NCI-H1092 treated with DMSO at 0.1 percent for 48 hours (cell line): ENCODE results near the gene CALCOCO2.
"Not testable (repeated sequence)": the region's sequence is repeated elsewhere in the genome, so short reads cannot be mapped to it uniquely, and the experiment has no call there.

Source experiments
- DNase-seq: peaks from one replicate; lab custom pipeline; 2025; lab: John Stamatoyannopoulos, UW

CALCOCO2 gene, protein sequence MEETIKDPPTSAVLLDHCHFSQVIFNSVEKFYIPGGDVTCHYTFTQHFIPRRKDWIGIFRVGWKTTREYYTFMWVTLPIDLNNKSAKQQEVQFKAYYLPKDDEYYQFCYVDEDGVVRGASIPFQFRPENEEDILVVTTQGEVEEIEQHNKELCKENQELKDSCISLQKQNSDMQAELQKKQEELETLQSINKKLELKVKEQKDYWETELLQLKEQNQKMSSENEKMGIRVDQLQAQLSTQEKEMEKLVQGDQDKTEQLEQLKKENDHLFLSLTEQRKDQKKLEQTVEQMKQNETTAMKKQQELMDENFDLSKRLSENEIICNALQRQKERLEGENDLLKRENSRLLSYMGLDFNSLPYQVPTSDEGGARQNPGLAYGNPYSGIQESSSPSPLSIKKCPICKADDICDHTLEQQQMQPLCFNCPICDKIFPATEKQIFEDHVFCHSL

DNA sequence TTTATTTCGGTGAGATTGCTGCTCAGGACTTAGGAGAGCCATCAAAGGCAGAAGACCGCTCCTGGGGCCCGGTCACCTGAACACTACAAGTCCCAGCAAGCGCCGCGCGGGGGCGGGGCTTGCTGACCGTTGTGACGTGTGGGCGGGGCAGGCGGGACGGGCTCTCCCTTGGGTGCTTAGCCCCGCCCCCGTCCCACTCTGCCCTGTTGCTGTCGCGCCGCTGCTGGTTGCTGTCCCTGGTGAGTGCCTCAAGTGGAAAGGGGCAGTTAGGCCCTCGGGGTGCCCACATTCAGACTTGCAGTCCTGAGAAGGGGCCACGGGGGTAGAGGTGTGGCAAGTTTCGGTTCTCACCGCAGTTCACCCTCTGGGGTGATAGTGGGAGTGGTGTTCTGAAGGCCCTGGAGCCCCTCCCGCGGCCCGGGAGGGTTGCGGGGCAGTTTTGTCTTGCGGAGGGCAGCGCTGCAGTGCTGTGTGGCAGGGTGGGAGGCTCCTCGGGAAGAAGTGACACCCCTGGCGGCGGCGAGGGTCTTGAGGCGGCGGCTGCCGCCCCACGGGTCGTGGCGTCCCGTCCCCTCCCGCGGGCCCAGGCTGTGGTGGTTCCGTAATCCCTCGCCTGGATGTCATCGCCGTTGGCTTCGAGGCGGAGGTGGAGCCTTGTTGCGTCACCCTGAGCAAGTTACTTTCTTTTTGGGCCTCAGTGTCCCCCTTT is at the start of gene CALCOCO2:
CALCOCO2 (plus strand) TSS at position 196 of the 709 bp plus-strand sequence. CDS start 10,673 bp downstream, outside the sequence.
- peak; percentile 86 for DNase-seq

DNA sequence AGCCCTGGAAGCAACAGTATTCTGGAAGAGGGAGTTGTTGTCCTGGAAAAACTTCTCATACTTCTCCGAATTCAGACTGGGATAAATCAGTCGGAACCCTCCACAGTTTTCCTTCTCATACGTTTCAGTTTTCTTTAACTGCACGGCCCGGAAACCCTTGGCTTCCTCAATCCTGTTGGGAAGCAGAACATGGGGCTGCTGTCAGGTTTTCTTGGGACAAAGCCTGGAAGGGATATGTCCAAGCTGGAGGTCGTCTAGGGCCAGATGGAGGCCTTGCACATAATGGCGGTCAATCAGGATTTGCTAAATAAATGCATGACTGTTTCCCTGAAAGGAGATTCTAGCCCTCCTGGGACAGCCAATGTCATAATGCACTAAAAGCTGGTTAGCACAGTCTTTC is 43.0 kb upstream of the CALCOCO2 start:
- DNase-seq = no peak

DNA sequence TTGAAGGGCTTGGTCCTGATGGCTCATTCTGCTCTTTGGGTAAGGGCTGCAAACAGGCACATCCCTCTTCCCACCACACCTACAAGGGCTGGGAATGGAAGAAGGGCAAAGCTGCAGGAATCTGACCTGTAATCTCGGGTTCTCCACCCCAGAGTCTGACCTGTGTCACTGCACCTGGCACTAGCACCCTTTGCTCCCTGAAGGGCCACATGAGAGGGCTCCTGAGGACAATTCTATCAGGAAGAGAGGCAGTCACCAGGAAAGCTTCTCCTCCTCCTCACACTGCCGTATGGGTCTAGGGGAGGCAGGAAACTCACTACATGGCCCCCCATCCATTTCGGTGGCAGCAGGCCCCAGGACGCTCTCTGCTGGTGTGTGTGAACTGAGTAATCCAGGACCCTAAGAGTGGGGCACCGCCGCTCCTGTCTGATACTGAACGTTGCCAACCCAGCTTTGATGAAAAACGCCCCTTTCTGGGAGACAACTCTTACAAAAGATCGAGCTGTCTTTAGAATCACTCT is 40.2 kb upstream of the CALCOCO2 start:
- DNase-seq = no peak

DNA sequence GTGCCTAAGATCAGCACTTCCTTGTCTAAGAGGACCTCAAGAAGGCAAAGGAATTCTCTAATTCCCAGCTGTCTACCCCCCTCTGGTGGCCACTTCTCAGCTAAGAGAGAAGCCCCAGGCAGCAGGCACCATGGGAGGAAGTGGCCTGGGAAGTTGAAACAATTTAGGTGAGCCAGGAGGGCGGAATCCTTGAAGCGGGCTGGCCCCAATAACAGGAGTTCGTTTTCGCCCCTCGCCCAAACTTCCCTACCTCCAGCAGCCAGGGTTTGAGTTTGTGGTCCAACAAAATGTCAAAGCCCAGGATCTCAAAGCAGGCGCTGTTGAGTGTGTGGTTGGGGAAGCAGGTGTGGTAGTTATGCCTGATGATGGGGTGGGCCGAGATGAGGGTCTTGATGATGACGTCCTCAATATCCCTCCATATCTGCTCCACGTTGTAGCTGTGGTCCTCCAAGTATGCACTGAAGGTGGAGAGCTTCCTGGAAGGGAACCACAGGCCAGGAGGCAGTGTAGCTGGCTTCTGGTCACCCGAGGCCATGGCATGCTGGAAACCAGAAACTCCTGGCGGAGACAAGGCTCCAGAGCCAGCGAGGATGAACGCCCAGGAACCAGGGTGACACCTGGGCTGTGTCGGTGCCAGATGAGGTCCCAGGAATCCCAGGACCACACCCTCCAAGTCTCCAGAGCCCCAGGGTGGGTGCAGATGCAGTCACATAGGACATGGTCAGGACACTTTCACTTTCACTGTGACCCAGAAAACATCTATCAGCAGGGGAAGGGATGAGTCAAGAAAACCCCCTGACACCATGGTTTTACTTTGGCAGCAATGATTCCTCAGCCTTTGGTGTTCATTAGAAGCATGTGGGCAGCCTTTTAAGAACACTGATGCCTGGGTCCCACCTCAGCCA is 39.5 kb upstream of the CALCOCO2 start:
- peak; percentile 43 for DNase-seq

DNA sequence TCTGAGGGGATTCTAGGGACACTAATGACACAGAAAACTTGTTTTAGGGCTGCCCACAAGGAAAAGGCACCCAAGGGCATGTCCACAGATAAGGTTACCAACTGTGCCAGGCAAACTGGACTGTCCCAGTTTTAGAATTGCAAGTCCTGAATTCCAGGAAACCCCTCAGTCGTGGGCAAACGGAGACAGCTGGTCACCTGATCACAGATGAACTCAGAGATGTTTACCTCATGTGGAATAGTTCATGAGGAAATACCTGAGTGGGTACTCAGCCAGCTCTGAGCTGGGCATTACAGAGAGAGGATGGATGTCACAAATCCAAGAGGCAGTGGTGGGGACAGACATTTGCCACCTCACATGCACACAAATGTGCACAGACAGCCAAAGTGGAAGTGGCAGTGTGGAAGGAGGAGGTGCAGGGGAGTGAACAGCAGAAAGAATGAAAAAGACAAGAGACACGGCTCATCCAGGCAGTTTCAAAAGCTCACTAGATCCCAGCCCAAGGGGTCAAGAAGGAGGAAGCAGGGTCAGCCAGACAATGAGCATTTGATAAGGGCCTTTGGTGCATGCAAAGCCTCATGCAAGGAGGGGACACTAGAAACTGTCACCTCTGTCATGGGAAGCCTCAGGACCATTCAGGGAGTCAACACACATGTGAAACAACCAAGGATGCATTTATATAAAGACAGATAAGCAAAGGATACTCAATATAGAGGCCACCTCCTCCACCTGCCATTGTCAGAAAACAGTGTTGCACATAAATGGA is 38.6 kb upstream of the CALCOCO2 start:
- DNase-seq = no peak

DNA sequence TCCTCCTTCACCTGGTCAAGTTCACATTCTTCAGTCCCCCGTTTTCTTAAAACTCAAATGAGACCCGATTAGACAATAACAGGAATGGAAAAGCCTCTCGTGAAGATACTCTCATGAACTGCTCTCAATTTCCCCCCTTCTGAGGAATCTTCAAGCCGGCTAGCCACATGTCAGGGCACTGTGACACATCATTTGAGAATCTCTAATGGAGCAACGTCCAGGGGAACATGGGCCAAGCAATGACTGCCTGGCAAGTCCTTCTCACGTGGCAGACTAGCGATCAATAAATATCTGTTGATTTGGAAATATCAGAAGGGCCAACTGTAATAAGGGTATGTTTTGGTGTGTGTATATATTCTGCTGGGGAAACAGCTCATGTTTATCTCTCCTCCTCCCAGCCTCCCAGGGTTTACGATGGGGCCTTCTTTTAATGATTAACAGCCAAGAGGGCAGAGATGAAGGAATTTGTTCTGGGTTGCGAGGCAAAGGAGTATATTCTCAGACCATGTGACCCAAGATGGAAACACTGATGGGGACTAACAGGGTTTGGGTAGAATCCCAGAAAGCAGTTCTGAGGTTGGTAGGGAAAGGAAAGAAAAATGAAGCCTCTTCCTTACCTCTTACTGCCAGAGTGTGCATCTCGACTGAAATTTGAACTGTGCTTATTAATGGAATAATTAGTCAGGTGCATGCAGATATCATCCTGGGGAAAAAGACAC is 35.2 kb upstream of the CALCOCO2 start:
- no peak for DNase-seq

DNA sequence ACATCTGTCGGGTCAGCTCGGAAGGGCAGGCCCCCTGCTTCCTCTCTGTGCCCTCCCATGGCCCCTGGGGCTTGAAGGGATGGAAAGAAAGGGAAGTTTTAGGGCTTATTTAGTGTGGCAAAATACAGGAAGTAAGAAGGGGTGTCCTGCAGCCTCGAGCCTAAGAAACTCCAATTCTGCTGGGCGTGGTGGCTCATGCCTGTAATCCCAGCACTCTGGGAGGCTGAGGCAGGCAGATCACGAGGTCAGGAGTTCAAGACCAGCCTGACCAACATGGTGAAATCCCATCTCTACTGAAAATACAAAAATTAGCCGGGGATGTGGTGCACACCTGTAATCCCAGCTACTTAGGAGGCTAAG is 34.7 kb upstream of the CALCOCO2 start:
- DNase-seq = not testable (repeated sequence)

DNA sequence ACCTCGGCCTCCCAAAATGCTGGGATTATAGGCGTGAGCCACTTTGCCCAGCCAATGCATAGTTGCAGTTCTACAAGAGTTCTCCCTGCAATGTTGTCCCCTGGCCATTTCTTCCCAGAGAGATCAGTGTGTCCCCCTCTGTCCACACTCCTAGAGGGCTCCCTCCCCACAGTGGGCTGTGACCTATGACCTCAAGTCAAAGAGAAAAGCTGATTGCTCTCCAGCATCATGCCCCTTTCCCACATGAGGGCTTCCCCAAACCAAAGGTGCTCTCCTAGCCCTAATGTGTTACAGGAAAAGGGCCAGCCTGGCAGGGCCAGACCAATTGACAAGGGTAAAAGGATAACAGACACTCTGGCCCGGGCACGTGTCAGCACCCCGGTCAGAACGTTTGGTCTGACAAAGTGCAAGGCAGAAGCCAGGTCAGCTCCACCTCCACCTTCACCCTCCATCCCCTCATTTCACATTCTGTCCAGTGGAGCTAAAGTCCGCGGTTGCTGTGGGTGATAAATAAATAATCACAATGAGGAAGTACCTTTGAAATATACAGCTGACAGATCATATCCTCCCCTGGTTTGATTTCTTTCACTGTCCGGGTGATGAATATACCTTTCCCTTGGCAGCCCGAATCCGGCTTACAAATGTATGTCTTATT is 31.6 kb upstream of the CALCOCO2 start:
- DNase-seq = no peak

DNA sequence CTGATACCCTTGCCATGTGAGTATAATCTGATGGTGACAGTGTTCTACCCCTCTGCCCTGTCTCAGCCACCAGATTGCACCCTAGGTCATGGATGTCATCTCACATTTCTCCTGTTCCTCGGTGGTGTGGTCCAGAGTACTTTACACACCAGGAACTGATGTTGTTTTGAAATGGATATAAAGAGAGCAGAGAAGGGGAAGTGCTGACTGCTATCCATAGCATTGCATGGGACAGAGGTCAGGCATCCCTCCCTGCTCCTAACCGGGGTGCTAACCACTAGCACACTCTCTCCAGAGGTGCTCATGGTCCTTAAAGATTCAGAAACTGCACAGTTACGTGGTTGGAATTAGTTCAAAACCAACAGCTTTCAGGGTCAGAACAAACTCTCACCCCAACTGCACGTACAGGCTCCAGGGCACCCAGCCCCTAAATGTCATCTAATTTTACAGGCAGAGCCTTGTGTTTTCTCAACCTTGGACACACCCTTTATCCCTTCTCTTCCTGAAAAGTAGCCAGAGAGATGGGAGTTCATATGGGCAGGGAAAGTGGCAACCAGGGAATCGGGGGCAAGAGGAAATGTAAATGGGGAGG is 30.1 kb upstream of the CALCOCO2 start:
- no peak for DNase-seq

DNA sequence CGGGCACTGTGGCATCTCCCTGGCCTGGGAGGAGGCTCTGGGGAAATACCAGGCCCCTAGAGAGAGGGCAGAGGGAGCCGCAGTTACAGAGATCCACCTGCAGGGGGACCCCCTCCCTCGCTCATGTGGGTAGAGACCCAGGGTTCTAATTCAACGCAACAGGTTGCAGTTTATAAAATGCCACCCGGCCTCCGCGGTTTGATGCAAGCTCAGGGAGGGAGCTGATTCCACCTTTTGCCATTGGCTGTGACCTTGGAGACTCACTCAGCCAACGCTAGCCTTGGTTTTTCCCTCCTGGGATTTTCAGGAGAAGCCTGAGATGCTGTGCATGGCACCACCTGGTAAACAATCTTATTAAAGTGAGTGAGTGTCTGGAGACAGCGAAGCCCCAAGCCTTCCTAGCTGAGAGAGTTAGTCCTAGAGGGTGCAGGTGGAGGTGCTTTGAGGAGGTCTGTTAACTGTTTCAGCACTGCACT is 25.9 kb upstream of the CALCOCO2 start:
- DNase-seq = peak; percentile 34

DNA sequence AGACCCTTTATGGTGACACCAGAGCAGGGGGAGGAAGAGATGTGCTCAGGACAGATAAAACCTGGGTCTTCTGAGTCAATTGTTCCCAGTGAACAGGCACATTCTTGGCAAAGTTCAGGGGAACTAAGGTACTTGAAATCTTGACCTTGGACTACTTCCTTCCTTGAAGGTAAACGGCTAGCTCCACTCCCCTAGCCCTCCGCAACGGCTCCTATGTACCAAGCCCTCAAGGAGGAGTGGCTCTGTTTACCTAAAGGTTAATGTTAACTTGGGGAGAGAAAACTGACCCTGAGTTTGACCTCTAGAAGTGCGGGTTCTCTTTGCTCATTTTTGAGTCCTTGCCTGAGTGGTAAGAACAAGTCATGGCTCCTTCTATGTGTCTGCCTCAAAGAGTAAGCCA is 21.7 kb upstream of the CALCOCO2 start:
- DNase-seq = no peak

DNA sequence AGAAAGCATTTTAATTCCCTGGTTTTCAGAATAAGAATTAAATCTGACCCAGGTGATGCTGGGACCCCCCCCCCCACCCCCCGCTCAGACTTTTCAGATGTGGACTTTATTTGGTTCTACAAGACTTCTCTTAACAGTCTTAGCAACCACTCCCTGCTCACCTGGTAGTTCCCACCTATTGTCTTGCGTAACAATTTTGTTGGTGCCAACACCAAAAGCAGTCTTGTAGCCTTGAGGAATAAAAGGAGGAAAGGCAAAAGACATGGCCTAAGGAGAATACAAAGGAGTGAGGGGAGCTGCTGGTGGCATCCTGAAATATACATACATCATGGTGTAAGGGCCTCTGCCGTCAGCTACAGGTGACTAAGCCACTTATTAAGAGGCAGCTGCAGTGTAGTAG is 18.8 kb upstream of the CALCOCO2 start:
- DNase-seq = no peak

DNA sequence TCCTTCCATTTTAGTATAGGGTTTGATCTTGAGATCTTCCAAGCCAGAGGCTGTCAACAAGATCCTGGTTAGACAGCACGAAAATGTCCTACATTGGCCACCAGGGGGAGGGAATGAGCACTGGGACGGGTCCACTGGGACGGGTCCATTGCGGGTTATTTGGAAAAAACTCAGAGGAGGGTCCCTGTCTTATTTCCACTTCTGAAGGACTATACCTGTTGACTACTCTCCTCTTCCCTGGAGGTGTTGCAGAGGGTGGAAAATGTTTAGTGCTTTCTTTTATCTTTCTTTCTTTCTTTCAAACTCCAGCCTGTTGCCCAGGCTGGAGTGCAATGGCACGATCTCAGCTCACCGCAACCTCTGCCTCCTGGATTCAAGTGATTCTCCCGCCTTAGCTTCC is 16.3 kb upstream of the CALCOCO2 start:
- DNase-seq = peak; percentile 21

DNA sequence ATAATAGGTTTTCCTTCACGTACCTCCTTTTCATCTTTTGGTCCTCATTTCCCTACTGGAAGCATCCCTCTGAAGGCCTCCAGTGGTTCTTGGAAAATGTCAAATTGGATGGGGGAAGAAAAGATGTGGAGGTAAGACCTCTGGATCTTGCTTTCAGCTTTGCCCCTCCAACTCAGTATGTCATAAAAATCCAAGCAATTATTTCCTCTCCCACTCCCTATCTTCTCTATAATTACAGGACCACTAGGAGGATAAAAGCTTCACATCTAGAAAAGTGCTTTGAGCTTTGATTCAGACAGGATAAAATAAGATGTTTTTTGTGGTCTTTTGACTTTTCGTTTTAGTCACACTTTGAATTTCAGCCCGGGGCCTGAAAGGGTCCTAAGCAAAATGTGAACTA is 15.5 kb upstream of the CALCOCO2 start:
- DNase-seq = no peak

DNA sequence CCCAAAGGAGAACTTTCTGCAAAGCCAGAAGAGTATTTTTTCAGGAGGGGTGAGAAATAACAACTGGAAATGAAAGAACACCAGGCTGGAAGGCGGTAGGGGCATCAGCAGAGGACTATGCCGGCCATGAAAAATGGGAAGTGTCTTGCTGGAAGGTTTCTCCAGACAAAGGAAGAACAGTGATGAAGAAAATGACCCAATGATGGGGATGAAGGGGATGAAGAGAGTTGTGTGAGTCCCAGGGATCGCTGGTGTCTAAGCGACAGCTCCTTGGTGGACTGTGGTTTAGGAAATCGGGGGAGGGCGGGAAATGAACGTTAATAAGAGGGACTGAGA is 14.4 kb upstream of the CALCOCO2 start:
- no peak for DNase-seq

DNA sequence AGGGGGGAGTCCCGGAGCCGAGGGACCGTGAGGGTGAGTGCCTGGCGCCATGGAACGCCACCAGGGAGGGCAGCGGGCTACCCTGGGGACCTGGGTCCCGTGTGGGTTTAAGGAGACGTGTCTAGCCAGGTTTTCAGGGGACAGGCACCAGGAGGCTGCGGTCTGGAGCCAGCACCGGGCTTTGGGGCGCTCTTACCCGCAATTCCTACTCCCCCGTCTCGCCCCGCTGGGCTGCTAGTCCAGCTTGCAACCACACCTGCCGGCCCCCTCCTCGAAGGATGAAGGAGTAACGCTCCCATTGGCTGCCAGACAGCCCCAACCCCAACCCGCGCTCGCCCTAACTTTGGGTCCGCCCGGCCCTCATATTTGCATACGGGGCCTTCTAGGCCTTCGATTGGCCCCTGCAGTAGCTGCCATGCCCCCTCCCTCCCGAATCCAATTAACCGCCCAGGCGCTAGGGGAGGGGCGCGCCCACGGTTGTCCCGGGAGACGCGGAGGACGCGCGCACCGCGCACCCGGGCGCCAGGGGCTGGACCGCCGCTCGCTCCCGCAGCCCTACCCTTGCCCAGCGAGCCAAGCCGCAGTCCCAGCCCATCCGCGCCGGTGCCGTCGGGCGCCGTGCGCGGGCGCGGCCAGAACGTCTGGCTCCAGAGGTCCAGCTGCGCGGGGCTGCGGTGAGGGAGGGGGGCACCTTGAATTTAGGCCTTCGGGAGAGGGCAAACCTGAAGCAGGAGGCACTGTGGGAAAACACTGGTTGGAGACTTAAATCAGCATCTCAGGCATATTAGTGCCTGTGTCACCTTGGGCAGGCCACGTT is 13.9 kb upstream of the CALCOCO2 start, which contains the start of gene TTLL6:
TTLL6 (minus strand) TSS at position 456 of the 817 bp plus-strand sequence; CDS start at position 299, 157 bp downstream.
- peak; percentile 94 for DNase-seq

DNA sequence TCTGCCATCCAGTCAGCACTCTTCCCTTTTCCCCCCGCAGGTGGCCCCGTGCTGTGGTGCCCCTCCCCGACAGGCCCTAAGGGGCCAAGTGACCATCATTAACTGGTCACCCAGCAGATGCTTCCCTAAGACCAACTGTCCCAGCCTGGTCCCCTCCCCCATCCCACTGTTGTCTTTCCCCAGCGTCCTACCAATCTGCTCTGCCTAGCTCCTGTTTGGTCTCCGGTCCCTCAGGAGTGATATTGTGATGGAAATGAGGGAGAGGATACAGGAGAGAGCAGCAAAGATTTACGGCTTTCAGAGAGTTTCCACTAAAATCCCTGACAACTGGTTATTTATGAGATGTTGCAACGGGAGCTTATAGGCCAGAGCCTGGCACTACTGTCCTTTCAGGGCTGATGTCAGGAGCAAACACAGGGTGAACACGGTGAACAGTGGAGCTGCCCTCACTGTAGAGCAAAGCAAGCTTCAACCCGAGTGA is 12.4 kb upstream of the CALCOCO2 start:
- no peak for DNase-seq

DNA sequence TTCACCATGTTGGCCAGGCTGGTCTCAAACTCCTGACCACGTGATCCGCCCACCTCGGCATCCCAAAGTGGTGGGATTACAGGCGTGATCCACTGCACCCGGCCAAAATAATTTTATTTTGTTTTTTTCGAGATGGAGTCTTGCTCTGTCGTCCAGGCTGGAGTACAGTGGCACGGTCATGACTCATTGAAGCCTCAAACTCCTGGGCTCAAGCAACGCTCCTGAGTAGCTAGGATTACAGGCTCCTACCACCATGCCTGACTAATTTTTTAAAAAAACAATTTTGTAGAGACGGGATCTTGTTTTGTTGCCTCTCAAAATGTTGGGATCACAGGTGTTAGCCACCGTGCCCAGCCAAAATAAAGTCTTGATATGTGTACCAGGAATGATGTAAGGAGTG is 11.4 kb upstream of the CALCOCO2 start:
- DNase-seq = no peak

DNA sequence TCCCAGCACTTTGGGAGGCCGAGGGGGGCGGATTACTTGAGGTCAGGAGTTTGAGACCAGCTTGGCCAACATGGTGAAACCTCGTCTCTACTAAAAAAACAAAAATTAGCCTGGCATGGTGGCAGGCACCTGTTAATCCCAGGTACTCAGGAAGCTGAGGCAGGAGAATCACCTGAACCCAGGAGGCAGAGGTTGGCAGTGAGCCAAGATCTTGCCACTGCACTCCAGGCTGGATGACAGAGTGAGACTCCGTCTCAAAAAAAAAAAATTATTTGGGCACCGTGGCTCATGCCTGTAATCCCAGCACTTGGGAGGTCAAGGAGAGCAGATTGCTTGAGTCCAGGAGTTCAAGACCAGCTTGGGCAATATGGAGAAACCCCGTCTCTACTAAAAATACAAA is 9.9 kb upstream of the CALCOCO2 start:
- DNase-seq = not testable (repeated sequence)
